22Rv1 (cell line): ENCODE data around the gene CFAP221.
"Not testable (repeated sequence)": the region's sequence is repeated elsewhere in the genome, so short reads cannot be mapped to it uniquely, and the experiment has no call there.

Experiments
- H3K27ac ChIP-seq: fragments of 450-650 bp; 2 replicates; pipeline ENCODE4 v1.5.1; 2017
- ZFX ChIP-seq: fragments of 450-650 bp; IDR thresholded peaks from 2 replicates; pipeline ENCODE4 v1.6.1; 2017; ENCODE audit warnings: antibody characterized with exemption, borderline replicate concordance
- TF ChIP-seq, protein P1 (sequence below): fragments of 450-650 bp; IDR thresholded peaks from 2 replicates; pipeline ENCODE4 v1.5.1; 2017; ENCODE audit warnings: mild to moderate bottlenecking

CFAP221 gene

GRCh38 chr2:119608553-119608952 lies 64.3 kb downstream of the CFAP221 start:
- TF ChIP-seq, protein P1, sequence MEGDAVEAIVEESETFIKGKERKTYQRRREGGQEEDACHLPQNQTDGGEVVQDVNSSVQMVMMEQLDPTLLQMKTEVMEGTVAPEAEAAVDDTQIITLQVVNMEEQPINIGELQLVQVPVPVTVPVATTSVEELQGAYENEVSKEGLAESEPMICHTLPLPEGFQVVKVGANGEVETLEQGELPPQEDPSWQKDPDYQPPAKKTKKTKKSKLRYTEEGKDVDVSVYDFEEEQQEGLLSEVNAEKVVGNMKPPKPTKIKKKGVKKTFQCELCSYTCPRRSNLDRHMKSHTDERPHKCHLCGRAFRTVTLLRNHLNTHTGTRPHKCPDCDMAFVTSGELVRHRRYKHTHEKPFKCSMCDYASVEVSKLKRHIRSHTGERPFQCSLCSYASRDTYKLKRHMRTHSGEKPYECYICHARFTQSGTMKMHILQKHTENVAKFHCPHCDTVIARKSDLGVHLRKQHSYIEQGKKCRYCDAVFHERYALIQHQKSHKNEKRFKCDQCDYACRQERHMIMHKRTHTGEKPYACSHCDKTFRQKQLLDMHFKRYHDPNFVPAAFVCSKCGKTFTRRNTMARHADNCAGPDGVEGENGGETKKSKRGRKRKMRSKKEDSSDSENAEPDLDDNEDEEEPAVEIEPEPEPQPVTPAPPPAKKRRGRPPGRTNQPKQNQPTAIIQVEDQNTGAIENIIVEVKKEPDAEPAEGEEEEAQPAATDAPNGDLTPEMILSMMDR: no peak
- no peak for TF ChIP-seq ZFX
- no peak overlapping the region for H3K27ac ChIP-seq

DNA sequence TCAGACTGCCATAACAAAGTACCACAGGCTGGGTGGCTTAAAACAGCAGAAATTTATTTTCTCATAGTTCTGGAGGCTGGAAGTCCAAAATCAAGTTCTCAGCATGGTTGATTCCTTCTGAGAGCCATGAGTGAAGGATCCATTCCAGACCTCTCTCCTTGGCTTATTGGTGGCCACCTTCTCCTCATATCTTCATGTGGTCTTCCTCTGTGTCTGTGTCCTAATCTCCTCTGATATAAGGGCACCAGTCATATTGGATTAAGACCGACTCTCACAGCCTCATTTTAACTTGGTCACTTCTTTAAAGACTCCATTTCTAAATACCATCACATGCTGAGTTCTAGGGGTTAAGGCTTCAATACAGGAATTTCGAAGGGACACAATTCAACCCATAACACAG lies 65.1 kb downstream of the CFAP221 start:
- no peak for TF ChIP-seq ZFX
- TF ChIP-seq, protein P1: no peak
- no peak overlapping the region for H3K27ac ChIP-seq

GRCh38 chr2:119614140-119614539 lies 69.9 kb downstream of the CFAP221 start:
- H3K27ac ChIP-seq: not testable (repeated sequence)

DNA sequence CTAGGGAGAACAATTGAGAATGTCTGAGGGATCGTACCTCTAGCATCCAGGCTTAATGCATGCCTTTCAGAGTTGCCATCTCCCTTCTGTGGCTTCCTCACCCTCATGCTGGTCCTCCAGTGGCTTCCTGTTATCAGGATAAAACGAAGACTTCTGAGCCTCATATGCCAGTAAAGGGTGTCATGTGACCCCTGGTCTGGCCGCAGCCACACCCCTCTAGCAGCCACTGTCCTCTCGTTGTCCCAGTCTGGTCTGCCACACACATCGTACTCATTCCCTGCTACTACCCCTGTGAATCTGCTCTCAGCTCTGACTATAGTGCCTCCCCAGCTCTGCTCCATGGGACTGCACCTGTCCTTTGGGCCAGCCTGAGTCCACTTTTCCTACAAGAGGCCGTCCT lies 72.2 kb downstream of the CFAP221 start:
- no peak overlapping the region for H3K27ac ChIP-seq
- no peak for TF ChIP-seq ZFX
- TF ChIP-seq, protein P1: no peak

DNA sequence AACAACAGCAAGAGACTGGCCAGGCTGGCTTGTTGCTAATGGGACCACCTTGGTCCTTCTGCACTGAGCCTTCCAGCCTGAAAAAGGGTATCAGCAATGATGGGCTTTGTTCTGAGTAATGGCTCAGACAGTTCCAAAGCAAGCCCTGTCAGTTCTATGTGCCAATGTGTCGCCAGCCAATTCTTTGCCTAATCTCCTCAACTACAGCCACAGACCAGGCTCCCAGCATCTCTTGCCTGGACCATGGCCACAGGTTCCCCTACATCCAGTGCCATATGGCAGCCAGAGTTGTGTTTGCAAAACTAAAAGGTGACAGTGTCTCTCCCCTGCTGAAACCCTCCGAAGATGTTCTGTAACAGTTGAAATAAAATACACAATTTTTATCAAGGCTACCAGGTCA lies 73.2 kb downstream of the CFAP221 start:
- no peak overlapping the region for H3K27ac ChIP-seq
- no peak for TF ChIP-seq ZFX
- TF ChIP-seq, protein P1: no peak

DNA sequence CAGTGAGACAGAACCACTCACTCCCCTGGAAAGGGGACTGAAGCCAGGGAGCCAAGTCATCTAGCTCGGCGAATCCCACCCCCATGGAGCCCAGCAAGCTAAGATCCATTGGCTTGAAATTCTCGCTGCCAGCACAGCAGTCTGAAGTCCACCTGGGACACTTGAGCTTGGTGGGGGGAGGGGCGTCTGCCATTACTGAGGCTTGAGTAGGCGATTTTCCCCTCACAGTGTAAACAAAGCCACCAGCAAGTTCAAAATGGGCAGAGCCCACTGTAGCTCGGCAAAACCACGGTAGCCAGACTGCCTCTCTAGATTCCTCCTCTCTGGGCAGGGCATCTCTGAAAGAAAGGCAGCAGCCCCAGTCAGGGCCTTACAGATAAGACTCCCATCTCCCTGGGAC lies 74.5 kb downstream of the CFAP221 start:
- not testable (repeated sequence) for H3K27ac ChIP-seq

GRCh38 chr2:119625226-119625625 lies 81.0 kb downstream of the CFAP221 start:
- TF ChIP-seq, protein P1: no peak
- TF ChIP-seq ZFX: no peak

GRCh38 chr2:119629323-119629825 lies 85.1 kb downstream of the CFAP221 start:
- TF ChIP-seq, protein P1: no peak
- no peak for TF ChIP-seq ZFX
- H3K27ac ChIP-seq: no peak overlapping the region

More at GRCh38 chr2:119625226-119625625, 81.0 kb downstream of the CFAP221 start:
- H3K27ac ChIP-seq: no peak overlapping the region
